ENCODE results near the gene LYPD5. TPM values are rescaled to one million over a fixed set of nuclear protein-coding genes. Genes with fewer than 3 reads are reported as not detected.
"Not testable (repeated sequence)": the region's sequence is repeated elsewhere in the genome, so short reads cannot be mapped to it uniquely, and the experiment has no call there.

LYPD5 gene
- total RNA-seq, 4 donors from 2014 or later = 0.51 to 1.9 (median 0.88) TPM

- peak; percentile 30 to 39 for DNase-seq
Measured at GRCh38 chr19:43765109-43765876, 37.0 kb downstream of the LYPD5 start.

GRCh38 chr19:43764684-43765083 is 37.6 kb downstream of the LYPD5 start:
- H3K9me3 ChIP-seq; intact Hi-C loops (cut with DNase I; ENCODE audit: low total_unique reads); H3K4me3 ChIP-seq; DNase-seq; H3K4me1 ChIP-seq; H3K36me3 ChIP-seq; H3K27me3 ChIP-seq: not testable (repeated sequence)
- peak overlapping the region in 1 of 2 donors; percentile 53 for H3K27ac ChIP-seq

More at GRCh38 chr19:43765109-43765876, 37.0 kb downstream of the LYPD5 start:
- H3K9me3 ChIP-seq = no peaks in the 10 kb centered on the region
- peak overlapping the region; percentile 16 to 53 for H3K27ac ChIP-seq
- H3K27me3 ChIP-seq = no peaks in the 10 kb centered on the region
- TF ChIP-seq POLR2A (IDR thresholded peaks at IDR 0.05) = no peak
- no peak for TF ChIP-seq CTCF (IDR thresholded peaks at IDR 0.05)
- intact Hi-C loops (cut with DNase I; ENCODE audit: low total_unique reads) = no loop called here
- no peak overlapping the region for H3K4me3 ChIP-seq
- no peaks in the 10 kb centered on the region for H3K4me1 ChIP-seq
- H3K36me3 ChIP-seq = no peaks in the 10 kb centered on the region

GRCh38 chr19:43763473-43763939 is 38.7 kb downstream of the LYPD5 start:
- TF ChIP-seq CTCF (IDR thresholded peaks at IDR 0.05) = no peak
- TF ChIP-seq POLR2A (IDR thresholded peaks at IDR 0.05) = no peak
- no peaks in the 10 kb centered on the region for H3K36me3 ChIP-seq

GRCh38 chr19:43762814-43763213 is 39.4 kb downstream of the LYPD5 start:
- no peaks in the 10 kb centered on the region for H3K4me1 ChIP-seq
- no peak for TF ChIP-seq POLR2A (IDR thresholded peaks at IDR 0.05)
- no peak for TF ChIP-seq CTCF (IDR thresholded peaks at IDR 0.05)
- intact Hi-C loops (cut with DNase I; ENCODE audit: low total_unique reads) = no loop called here
- no peaks in the 10 kb centered on the region for H3K36me3 ChIP-seq
- H3K27me3 ChIP-seq = no peaks in the 10 kb centered on the region
- DNase-seq = no peak
- H3K9me3 ChIP-seq = no peaks in the 10 kb centered on the region
- H3K4me3 ChIP-seq = no peak overlapping the region
- no peak overlapping the region for H3K27ac ChIP-seq

More at GRCh38 chr19:43763473-43763939, 38.7 kb downstream of the LYPD5 start:
- no peak overlapping the region for H3K27ac ChIP-seq
- no peak overlapping the region for H3K4me3 ChIP-seq
- no peaks in the 10 kb centered on the region for H3K9me3 ChIP-seq
- intact Hi-C loops (cut with DNase I; ENCODE audit: low total_unique reads) = no loop called here
- H3K27me3 ChIP-seq = no peaks in the 10 kb centered on the region
- H3K4me1 ChIP-seq = no peaks in the 10 kb centered on the region
- no peak for DNase-seq

- no peak for DNase-seq
- Histone ChIP-seq H3K4me3 (no peak overlapping the region), H3K36me3 (no peaks in the 10 kb centered on the region), H3K4me1 (no peaks in the 10 kb centered on the region), H3K27ac (no peak overlapping the region), H3K9me3 (no peaks in the 10 kb centered on the region), H3K27me3 (no peaks in the 10 kb centered on the region)
- no peak for TF ChIP-seq POLR2A (IDR thresholded peaks at IDR 0.05)
- TF ChIP-seq CTCF (IDR thresholded peaks at IDR 0.05) = no peak
- intact Hi-C loops (cut with DNase I; ENCODE audit: low total_unique reads) = no loop called here
Measured at GRCh38 chr19:43760941-43761340, 41.3 kb downstream of the LYPD5 start.
